ENCODE measurements around the gene ABCF1. TPM values are rescaled to one million over a fixed set of nuclear protein-coding genes. Genes with fewer than 3 reads are reported as not detected.
A peak's percentile ranks its signal among the peaks of the same experiment; 100 is the strongest.

The ABCF1 gene
- total and polyA plus RNA-seq, 9 of the 15 experiments (the other 6 are each of a cell fraction or from before 2014, with no cell fraction given) = 41.6 to 193 (median 102) TPM

GRCh38 chr6:30556906-30557682, 14.1 kb upstream of the ABCF1 start, which contains the start of gene PRR3 (continued):
- TF ChIP-seq ATF6 (CRISPR knock-in tag; IDR thresholded peaks at IDR 0.05) (peak; percentile 56), U2AF1 (optimal IDR thresholded peaks at IDR 0.05; ENCODE audit: low read depth, low read length) (no peak), CEBPB (tag; IDR thresholded peaks at IDR 0.05) (no peak), MYC (IDR thresholded peaks at IDR 0.05; ENCODE audit: low read depth, low read length) (peak; percentile 100), MYC (CRISPR knock-in tag; IDR thresholded peaks at IDR 0.05; ENCODE audit: borderline replicate concordance, low read depth) (peak; percentile 96), ZNF76 (CRISPR knock-in tag; IDR thresholded peaks at IDR 0.05; ENCODE audit: borderline replicate concordance) (no peak), HMGXB4 (CRISPR knock-in tag; IDR thresholded peaks at IDR 0.05) (no peak; the same call in none of the 2 replicates), ZNF408 (CRISPR knock-in tag; IDR thresholded peaks at IDR 0.05; ENCODE audit: low read depth) (no peak), REST (IDR thresholded peaks at IDR 0.05; ENCODE audit: borderline replicate concordance) (0 out of 2 replicates have a peak, but pooled peaks have one; percentile 13), REST (CRISPR knock-in tag; IDR thresholded peaks at IDR 0.05; ENCODE audit: low read depth) (no peak), MCM2 (IDR thresholded peaks at IDR 0.05; ENCODE audit: low read depth) (no peak), MAFG (tag; conservative IDR thresholded peaks at IDR 0.05) (no peak; the same call in 1 of the 2 replicates), MLLT1 (IDR thresholded peaks at IDR 0.05) (peak in 1 of 2 experiments; percentile 33; a peak in 3 of 4 replicates), SRF (CRISPR knock-in tag; IDR thresholded peaks at IDR 0.05) (no peak)

All from K562 (cell line).